ENCODE measurements around the gene FOXK1. TPM values are rescaled to one million over a fixed set of nuclear protein-coding genes. Genes with fewer than 3 reads are reported as not detected.

Gene FOXK1
- total RNA-seq, 1 experiment from 2014 or later, result 11.6 TPM

DNA sequence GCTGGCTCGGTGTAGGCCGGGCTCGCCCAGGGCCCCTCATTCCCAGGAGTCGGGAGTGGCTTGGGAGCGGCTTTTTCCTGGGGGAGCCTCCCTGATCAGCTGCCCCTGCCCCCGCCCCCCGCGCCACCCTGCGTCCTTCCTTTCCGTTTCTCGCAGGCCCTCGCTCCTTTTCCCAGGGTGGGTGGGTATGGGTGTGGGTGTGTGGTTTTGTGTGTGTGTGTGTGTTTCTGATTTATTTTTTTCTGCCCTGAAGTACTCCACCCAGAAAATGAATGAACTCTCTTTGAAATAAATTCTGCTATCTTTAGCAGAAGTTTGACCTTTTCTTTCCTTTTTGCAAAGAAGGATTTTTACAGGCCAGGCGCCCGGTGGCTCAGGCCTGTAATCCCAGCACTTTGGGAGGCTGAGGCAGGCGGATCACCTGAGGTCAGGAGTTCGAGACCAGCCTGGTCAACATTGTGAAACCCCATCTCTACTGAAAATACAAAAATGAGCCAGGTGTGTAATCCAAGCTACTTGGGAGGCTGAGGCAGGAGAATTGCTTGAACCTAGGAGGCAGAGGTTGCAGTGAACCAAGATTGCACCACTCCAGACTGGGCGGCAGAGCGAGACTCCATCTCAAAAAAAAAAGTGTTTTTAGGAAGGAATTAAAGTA is 63.3 kb downstream of the FOXK1 start:
- DNase-seq (ENCODE audit: low read depth), result no peak

- peak; percentile 18 for DNase-seq (ENCODE audit: low read depth)
Measured at GRCh38 chr7:4745971-4746919, 64.2 kb downstream of the FOXK1 start.

DNA sequence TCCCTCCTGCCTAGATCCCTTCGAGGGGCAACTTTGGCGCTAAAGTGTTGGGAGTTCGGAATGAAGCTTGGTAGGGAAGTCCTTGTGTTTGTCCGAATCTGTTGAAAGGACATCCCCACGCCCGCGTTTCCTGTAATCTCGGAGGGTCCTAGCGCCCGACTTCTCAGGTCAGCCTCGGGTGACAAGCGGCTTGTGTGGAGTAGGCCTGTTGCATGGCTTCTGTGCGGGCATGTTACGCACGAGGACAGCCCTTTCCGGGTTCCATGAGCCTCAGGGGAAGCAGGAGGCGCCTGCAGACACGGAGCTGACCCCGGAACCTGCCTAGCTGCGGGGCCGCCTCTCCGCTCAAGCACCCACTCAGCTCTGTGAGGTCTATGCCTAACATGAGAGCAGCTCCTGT is 64.9 kb downstream of the FOXK1 start:
- DNase-seq (ENCODE audit: low read depth), result no peak

DNA sequence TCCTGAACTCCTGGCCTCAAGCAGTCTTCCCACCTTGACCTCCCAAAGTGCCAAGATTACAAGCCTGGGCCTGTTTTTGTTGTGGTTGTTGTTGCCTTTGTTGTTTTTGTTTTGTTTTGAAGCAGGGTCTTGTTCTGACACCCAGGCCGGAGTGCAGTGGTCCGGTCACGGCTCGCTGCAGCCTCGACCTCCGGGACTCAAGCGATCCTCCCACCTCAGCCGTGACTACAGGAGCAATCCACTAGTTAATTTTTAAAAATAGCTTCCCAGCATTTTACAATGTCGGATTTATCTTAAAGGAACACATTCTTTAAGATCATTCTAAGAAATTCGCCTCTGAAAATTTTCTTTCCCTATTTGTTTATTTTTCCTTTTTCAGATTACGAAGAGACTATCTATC is 65.7 kb downstream of the FOXK1 start:
- no peak for DNase-seq (ENCODE audit: low read depth)

DNA sequence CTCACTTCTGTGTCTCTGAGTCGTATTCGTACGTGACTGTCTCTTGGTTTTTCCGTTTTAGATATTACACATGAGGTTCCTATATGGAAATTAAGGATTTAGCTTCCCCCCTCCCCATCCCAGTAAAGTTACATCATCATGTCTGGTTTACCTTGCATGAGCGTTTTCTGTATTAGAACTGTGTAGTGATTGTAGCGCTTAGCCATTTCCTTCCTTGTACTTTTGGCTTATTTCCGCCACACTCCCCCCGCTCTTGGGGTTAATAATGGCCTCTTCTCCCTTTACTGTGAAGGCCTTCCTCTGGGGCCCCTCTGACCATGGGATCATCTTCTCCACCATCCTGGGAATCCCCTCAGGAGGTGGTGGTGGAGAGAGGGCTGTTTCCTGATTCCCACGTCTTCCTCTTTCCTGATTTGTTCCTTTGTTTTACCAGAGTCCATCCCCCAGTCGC is 66.2 kb downstream of the FOXK1 start:
- DNase-seq (ENCODE audit: low read depth), result no peak

DNA sequence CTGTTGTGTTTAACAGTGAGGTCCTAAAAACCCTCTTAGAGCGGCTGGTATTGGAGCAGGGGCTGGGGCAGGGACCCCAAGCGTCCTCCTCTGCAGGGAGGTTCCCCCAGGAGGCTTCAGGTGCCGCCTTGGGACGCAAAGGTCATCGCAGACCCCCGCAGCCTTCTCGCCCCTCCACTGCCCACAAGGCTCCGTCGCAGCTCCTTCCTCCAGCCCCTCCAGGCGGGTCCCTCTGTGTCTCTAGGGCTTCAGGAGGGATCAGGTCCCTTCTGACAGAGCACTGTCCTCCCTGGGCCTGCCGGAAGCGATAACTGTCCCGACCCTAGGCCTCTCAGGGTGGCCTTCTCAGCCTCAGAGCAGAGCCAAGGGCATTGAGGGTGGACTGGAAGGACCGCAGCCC is 67.3 kb downstream of the FOXK1 start:
- no peak for DNase-seq (ENCODE audit: low read depth)

DNA sequence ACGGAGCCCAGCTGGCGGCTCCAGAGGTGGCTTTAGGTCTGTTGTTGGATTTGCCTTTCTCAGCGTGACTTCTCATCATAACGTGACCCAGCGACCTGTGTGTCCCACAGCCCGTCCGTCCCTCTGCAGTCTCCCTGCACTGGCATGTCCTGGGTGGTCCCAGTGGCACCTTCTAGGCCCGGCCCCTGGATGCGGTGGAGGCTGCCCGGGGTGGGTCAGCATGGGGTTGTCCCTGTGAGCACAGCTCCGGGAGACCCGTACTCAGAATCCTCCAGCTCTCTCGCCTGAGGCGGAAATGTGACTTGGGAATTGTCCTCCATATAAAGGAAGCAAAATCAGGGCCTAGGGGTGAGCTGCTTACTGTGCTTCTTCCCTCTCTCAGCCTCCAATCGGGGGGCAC is 67.7 kb downstream of the FOXK1 start:
- DNase-seq (ENCODE audit: low read depth), result no peak

DNA sequence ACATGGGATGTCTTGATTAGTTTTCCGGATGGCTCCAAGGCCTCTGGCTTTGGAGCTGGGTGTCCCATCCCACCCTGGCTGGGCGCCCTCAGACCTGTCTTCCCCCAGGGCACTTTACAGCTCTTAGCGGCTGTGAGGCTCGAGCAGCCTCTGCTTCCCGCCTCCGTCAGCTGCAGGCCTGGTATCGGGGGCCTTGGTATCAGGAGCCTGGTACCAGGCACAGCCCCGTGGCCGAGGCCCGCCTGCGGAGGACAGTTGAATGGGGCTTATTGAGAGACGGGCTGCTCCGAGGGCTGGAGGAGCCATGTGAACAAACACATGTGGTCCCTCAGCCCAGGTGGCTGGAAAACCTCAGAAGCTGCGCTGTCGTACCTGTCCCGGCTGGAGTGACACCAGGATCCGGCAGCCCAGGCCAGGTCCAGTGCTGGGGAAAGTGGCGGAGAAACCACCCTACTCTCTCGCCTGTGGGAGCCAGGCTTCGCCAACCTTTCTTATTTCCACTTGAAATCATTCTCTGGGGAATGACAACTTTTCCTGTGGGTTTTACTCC is 69.4 kb downstream of the FOXK1 start:
- DNase-seq (ENCODE audit: low read depth), result no peak

GRCh38 chr7:4753598-4754432 is 71.7 kb downstream of the FOXK1 start:
- DNase-seq (ENCODE audit: low read depth), result peak; percentile 59

DNA sequence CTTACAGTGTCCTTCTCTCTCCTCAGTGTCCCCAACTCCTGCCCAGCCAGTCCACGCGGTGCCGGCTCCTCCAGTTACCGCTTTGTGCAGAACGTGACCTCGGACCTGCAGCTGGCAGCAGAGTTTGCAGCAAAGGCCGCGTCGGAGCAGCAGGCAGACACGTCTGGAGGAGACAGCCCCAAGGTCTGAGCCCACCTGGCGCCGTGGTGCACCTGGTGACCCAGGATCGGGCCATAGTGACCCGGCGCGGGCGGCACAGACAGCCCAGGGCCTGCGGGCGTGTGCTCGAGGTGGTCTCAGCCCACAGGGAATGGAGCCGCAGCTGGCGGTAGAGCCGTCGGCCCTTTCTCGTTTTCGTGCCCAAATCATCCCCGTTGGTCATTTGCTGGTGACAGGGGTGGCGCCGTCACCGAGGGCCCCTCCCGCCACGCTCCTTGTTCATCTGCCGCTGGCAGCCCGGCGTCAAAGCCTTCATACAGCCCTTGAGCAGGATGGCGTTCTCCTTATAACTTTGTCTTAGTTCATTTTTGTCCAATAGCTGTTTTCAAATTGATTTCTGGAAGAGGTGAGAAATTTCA is 72.4 kb downstream of the FOXK1 start:
- DNase-seq (ENCODE audit: low read depth), result no peak

GRCh38 chr7:4755045-4755444 is 73.0 kb downstream of the FOXK1 start:
- DNase-seq (ENCODE audit: low read depth), result no peak

DNA sequence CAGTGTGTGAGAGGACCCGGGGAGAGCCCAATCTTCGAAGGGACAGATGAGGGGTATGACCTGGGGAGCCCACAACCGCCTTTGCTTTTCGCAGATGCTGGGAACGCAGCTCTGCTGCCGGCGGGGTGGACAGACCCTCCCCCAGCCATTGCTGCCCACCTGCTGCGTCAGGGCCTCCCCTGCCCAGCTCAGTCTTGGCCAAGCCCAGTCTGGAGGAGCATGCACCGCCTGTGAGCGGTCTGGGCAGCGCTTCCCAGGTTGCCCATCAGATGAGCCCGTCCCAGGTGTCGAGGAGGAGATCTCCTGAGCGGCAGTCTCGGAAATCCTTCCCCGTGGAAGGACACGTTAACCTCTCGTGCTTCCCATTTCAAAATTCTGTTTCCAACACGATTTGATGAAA is 76.0 kb downstream of the FOXK1 start:
- DNase-seq (ENCODE audit: low read depth), result no peak

DNA sequence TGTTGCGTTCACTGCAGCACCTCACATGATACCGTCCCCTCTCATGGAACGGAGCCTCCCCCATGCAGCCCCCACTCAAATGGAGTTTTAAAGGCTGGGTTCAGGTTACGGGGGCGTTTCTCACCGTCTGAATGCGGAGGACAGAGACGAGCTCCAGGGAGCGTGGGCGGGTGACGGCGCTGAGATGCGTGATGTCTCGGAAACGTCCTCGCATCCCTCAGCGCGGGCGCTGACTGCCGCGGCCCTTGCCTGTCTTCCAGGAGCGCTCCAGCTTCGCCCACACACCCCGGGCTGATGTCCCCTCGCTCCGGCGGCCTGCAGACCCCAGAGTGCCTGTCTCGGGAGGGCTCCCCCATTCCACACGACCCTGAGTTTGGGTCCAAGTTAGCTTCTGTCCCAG is 76.7 kb downstream of the FOXK1 start:
- no peak for DNase-seq (ENCODE audit: low read depth)

GRCh38 chr7:4759211-4759610 is 77.1 kb downstream of the FOXK1 start:
- no peak for DNase-seq (ENCODE audit: low read depth)

- DNase-seq (ENCODE audit: low read depth), result no peak
Measured at GRCh38 chr7:4760952-4761351, 78.9 kb downstream of the FOXK1 start.

- no peak for DNase-seq (ENCODE audit: low read depth)
Measured at GRCh38 chr7:4762121-4763055, 80.3 kb downstream of the FOXK1 start.

GRCh38 chr7:4763091-4763793 is 81.1 kb downstream of the FOXK1 start:
- no peak for DNase-seq (ENCODE audit: low read depth)

GRCh38 chr7:4763794-4764185 is 81.7 kb downstream of the FOXK1 start:
- DNase-seq (ENCODE audit: low read depth), result no peak

GRCh38 chr7:4764402-4765007 is 82.4 kb downstream of the FOXK1 start:
- no peak for DNase-seq (ENCODE audit: low read depth)
